Measurements from ENCODE around the gene KDM6B.

KDM6B gene

GRCh38 chr17:7848131-7848579, 14.1 kb downstream of the KDM6B start:
- DNase-seq (ENCODE audit: low read depth, low spot score), result no peak
- H3K4me3 ChIP-seq (ENCODE audit: low read length), result no peak overlapping the region

GRCh38 chr17:7848739-7849129, 14.7 kb downstream of the KDM6B start:
- DNase-seq (ENCODE audit: low read depth, low spot score), result no peak
- H3K4me3 ChIP-seq (ENCODE audit: low read length), result no peak overlapping the region

- no peak overlapping the region for H3K4me3 ChIP-seq (ENCODE audit: low read length)
- no peak for DNase-seq (ENCODE audit: low read depth, low spot score)
Measured at GRCh38 chr17:7849130-7849750, 15.2 kb downstream of the KDM6B start.

GRCh38 chr17:7849751-7850504, 15.9 kb downstream of the KDM6B start:
- H3K4me3 ChIP-seq (ENCODE audit: low read length), result no peak overlapping the region
- no peak for DNase-seq (ENCODE audit: low read depth, low spot score)

- no peak for DNase-seq (ENCODE audit: low read depth, low spot score)
- H3K4me3 ChIP-seq (ENCODE audit: low read length), result peak overlapping the region; percentile 36
Measured at GRCh38 chr17:7850701-7851437, 16.9 kb downstream of the KDM6B start.

GRCh38 chr17:7851438-7852261, 17.6 kb downstream of the KDM6B start:
- H3K4me3 ChIP-seq (ENCODE audit: low read length), result peak overlapping the region; percentile 36
- peak; percentile 89 for DNase-seq (ENCODE audit: low read depth, low spot score)

- no peak overlapping the region for H3K4me3 ChIP-seq (ENCODE audit: low read length)
Measured at GRCh38 chr17:7852262-7852670, 18.2 kb downstream of the KDM6B start.

GRCh38 chr17:7852919-7853690, 19.1 kb downstream of the KDM6B start:
- no peak for DNase-seq (ENCODE audit: low read depth, low spot score)
- H3K4me3 ChIP-seq (ENCODE audit: low read length), result no peak overlapping the region

More at GRCh38 chr17:7852262-7852670, 18.2 kb downstream of the KDM6B start:
- no peak for DNase-seq (ENCODE audit: low read depth, low spot score)

GRCh38 chr17:7853691-7854038, 19.6 kb downstream of the KDM6B start:
- DNase-seq (ENCODE audit: low read depth, low spot score), result no peak
- H3K4me3 ChIP-seq (ENCODE audit: low read length), result no peak overlapping the region

- DNase-seq (ENCODE audit: low read depth, low spot score), result no peak
- H3K4me3 ChIP-seq (ENCODE audit: low read length), result no peak overlapping the region
Measured at GRCh38 chr17:7854078-7854777, 20.2 kb downstream of the KDM6B start.

GRCh38 chr17:7854851-7855659, 21.0 kb downstream of the KDM6B start, which contains the start of gene TMEM88:
Gene TMEM88, plus strand, starts transcription at chr17:7855066. Its CDS starts 9 bp downstream, at chr17:7855075.
- DNase-seq (ENCODE audit: low read depth, low spot score), result no peak

GRCh38 chr17:7855660-7856010, 21.6 kb downstream of the KDM6B start:
- peak overlapping the region; percentile 93 for H3K4me3 ChIP-seq (ENCODE audit: low read length)
- no peak for DNase-seq (ENCODE audit: low read depth, low spot score)

More at GRCh38 chr17:7854851-7855659, 21.0 kb downstream of the KDM6B start, which contains the start of gene TMEM88:
- peak within 1 kb of the TSS; percentile 93 for H3K4me3 ChIP-seq (ENCODE audit: low read length)

- DNase-seq (ENCODE audit: low read depth, low spot score), result no peak
- H3K4me3 ChIP-seq (ENCODE audit: low read length), result peak overlapping the region; percentile 93
Measured at GRCh38 chr17:7856011-7856810, 22.2 kb downstream of the KDM6B start.

- peak within 1 kb of the TSS; percentile 93 for H3K4me3 ChIP-seq (ENCODE audit: low read length)
- peak; percentile 99 for DNase-seq (ENCODE audit: low read depth, low spot score)
Measured at GRCh38 chr17:7856811-7857712, 23.0 kb downstream of the KDM6B start, which contains the start of gene NAA38. Gene NAA38, minus strand, starts transcription at chr17:7857559. Its CDS starts 96 bp downstream, at chr17:7857463.

Data from Jurkat, Clone E6-1 (cell line).